Heart right ventricle (tissue), 16 donors: Measurements from ENCODE around the gene PSME2. TPM values are rescaled to one million over a fixed set of nuclear protein-coding genes. Genes with fewer than 3 reads are reported as not detected.
A peak's percentile ranks its signal among the peaks of the same experiment; 100 is the strongest.

Source experiments
- ATAC-seq, 8 donors: fragments of 200-7000 bp; cut with Tn5 transposase; one replicate each; pipeline ENCODE4 v1.9.1; 2020; ENCODE audit warnings: mild to moderate bottlenecking in 8 of 8, moderate library complexity in 8 of 8, moderate number of reproducible peaks in 1 of 8
- DNase-seq, 2 donors: peaks; one replicate each; pipeline ENCODE4 v3.0.0-alpha.2; 2020
- H3K27ac ChIP-seq, 10 donors: fragments of 200-600 bp; sonication (generic) in 2 of 10; one replicate each; pipeline versions ENCODE4 v1.5.0 to v1.8.0; 2020 to 2022; ENCODE audit warnings: mild to moderate bottlenecking in 3 of 10
- H3K27me3 ChIP-seq, 7 donors: fragments of 200-600 bp; one replicate each; pipeline ENCODE4 v1.8.0; 2021 to 2022; ENCODE audit warnings: mild to moderate bottlenecking in 2 of 7
- H3K36me3 ChIP-seq, 9 donors: fragments of 200-600 bp; sonication (generic) in 1 of 9; one replicate each; pipeline versions ENCODE4 v1.5.0 to v1.8.0; 2020 to 2022; ENCODE audit warnings: mild to moderate bottlenecking in 2 of 9
- H3K4me1 ChIP-seq, 9 donors: fragments of 200-600 bp; sonication (generic) in 1 of 9; one replicate each; pipeline versions ENCODE4 v1.5.0 to v1.8.0; 2020 to 2022; ENCODE audit warnings: mild to moderate bottlenecking in 4 of 9
- H3K4me3 ChIP-seq, 10 donors: fragments of 200-600 bp; sonication (generic) in 2 of 10; one replicate each; pipeline versions ENCODE4 v1.5.0 to v1.8.0; 2020 to 2022; ENCODE audit warnings: mild to moderate bottlenecking in 7 of 10, moderate library complexity in 2 of 10
- H3K9me3 ChIP-seq, 11 donors: fragments of 200-600 bp in 10 of 11; sonication (generic) in 2 of 11; one replicate each; pipeline versions ENCODE4 v1.5.0 to v1.8.0; 2013 to 2022; ENCODE audit warnings: mild to moderate bottlenecking in 2 of 11, control low read depth in 1 of 11, moderate library complexity in 1 of 11
- CTCF ChIP-seq, 9 donors: fragments of 200-600 bp; sonication (generic) in 2 of 9; IDR thresholded peaks; one replicate each; pipeline versions ENCODE4 v1.5.0 to v1.8.0; 2021 to 2022; ENCODE audit warnings: antibody characterized with exemption in 9 of 9, mild to moderate bottlenecking in 5 of 9, moderate library complexity in 1 of 9
- WGBS, 2 donors: extraction: QIAGEN DNeasy Blood & Tissue Kit; methylation state at CpG; one replicate each; pipeline ENCODE4 v1.1.7; 2013; ENCODE audit warnings: inconsistent platforms in 1 of 2; 5-methylcytosine and 5-hydroxymethylcytosine counted together
- intact Hi-C, 10 donors: fragments of 100-400 bp; cut with DNase I; formaldehyde crosslinking; loops; one replicate each; pipeline versions ENCODE4 v1.11.1 to v1.14.2; 2022
- polyA plus RNA-seq, 2 donors: library from polyadenylated mRNA; stranded (reverse); fragments of 200-250 nt; gene quantifications; one replicate each; pipeline ENCODE4 v1.2.3, GENCODE V29; 2013
- total RNA-seq, 10 donors: library from RNA; stranded (reverse); fragmentation: NEBNext Ultra II Directional in 3 of 10; extraction: Animal tissue kit (Norgen Biotek cat#: 25700) in 3 of 10; gene quantifications; one replicate each; pipeline versions ENCODE4 v1.2.1 to v1.2.4, GENCODE V29; 2021 to 2023
- donor health status: Arrhythmogenic right ventricular cardiomyopathy.
- donor health status: ischemic (EF 13 %, LVEDD 7.1; RV severe dilation, severe dysfunction).
- donor health status: healthy with polysubstance abuse.
- donor health status: DM: no; HTN: yes; CAD: no.
- donor health status: DM: no; HTN: no; CAD: no.
- donor health status: ischemic (EF 25% LVEDD 6.9; RV normal size, moderate dysfunction).
- donor health status: ischemic (EF 25% LVEDD 5.7; RV mildly dilated, moderate dysfunction).
- donor health status: healthy.
- donor health status: DM: yes; HTN: yes; CAD: no.
- donor health status: Ischemic cardiomyopathy.
- donor health status: ischemic (EF 35%, LVEDD 5.7; RV mildly dilated, moderate dysfunction).
- donor health status: nonischemic (EF 11% LVEDD 7.7; RV severe dilation, severe dysfunction).
- donor health status: DM: yes; HTN: yes; CAD: no.
- donor health status: PGD.
- donor health status: ischemic (EF 29% LVEDD 5.4; RV normal size, mild dysfunction).
- donor health status: nonischemic (EF 23%, LVEDD 6.1; RV moderate dilation, normal function).

Gene PSME2
- total and polyA plus RNA-seq, 12 donors, result 62.6 to 347 (median 85.5) TPM

- intact Hi-C loops, result no loop called here
- H3K4me1 ChIP-seq, result no peaks in the 10 kb centered on the region
- ATAC-seq (peak in 3 of 8 donors; percentile 8 to 41 (median 12)), DNase-seq (no peak)
- H3K9me3 ChIP-seq, result no peaks in the 10 kb centered on the region
- H3K36me3 ChIP-seq, result peaks cover 0 to 62% (median 43%) of the 10 kb centered on the region in 9 donors
- H3K27me3 ChIP-seq, result no peaks in the 10 kb centered on the region
- H3K27ac ChIP-seq, result peak overlapping the region in 1 of 10 donors; percentile 11
- H3K4me3 ChIP-seq, result no peak overlapping the region
- no peak for TF ChIP-seq CTCF (IDR thresholded peaks at IDR 0.05)
- 80 to 85% methylated on average over 9 of the region's 9 CpGs for WGBS, 2 donors
Measured at GRCh38 chr14:24123424-24124417, 22.7 kb downstream of the PSME2 start.

- H3K27ac ChIP-seq, result peak overlapping the region in 1 of 10 donors; percentile 11
- 69 to 80% methylated on average over 8 of the region's 8 CpGs for WGBS, 2 donors
- no peaks in the 10 kb centered on the region for H3K4me1 ChIP-seq
- no peak overlapping the region for H3K4me3 ChIP-seq
- no peaks in the 10 kb centered on the region for H3K9me3 ChIP-seq
- H3K27me3 ChIP-seq, result no peaks in the 10 kb centered on the region
- intact Hi-C loops, result no loop called here
- TF ChIP-seq CTCF (IDR thresholded peaks at IDR 0.05), result no peak
- peaks cover 0 to 70% (median 51%) of the 10 kb centered on the region in 9 donors for H3K36me3 ChIP-seq
- no peak for DNase-seq
- ATAC-seq, result peak in 3 of 8 donors; percentile 4 to 24 (median 21)
Measured at GRCh38 chr14:24122898-24123297, 23.5 kb downstream of the PSME2 start.

GRCh38 chr14:24122416-24122815, 24.0 kb downstream of the PSME2 start:
- 98 to 99% methylated on average over 4 of the region's 4 CpGs for WGBS, 2 donors
- ATAC-seq (peak in 1 of 8 donors; percentile 6), DNase-seq (no peak)
- H3K4me1 ChIP-seq, result no peaks in the 10 kb centered on the region
- H3K36me3 ChIP-seq, result peaks cover 0 to 75% (median 56%) of the 10 kb centered on the region in 9 donors
- no peak overlapping the region for H3K27ac ChIP-seq
- TF ChIP-seq CTCF (IDR thresholded peaks at IDR 0.05), result no peak
- H3K4me3 ChIP-seq, result no peak overlapping the region
- H3K27me3 ChIP-seq, result no peaks in the 10 kb centered on the region
- H3K9me3 ChIP-seq, result no peaks in the 10 kb centered on the region
- intact Hi-C loops, result no loop called here

- no peaks in the 10 kb centered on the region for H3K9me3 ChIP-seq
- no peak for TF ChIP-seq CTCF (IDR thresholded peaks at IDR 0.05)
Measured at GRCh38 chr14:24121210-24121609, 25.2 kb downstream of the PSME2 start.

More at GRCh38 chr14:24121210-24121609, 25.2 kb downstream of the PSME2 start:
- no peaks in the 10 kb centered on the region for H3K27me3 ChIP-seq
- H3K27ac ChIP-seq, result no peak overlapping the region
- H3K4me3 ChIP-seq, result no peak overlapping the region
- peaks cover 0 to 12% (median 5%) of the 10 kb centered on the region in 9 donors for H3K4me1 ChIP-seq
- WGBS, 2 donors, result 93 to 96% methylated on average over 8 of the region's 8 CpGs
- intact Hi-C loops, result no loop called here
- DNase-seq, result no peak
- ATAC-seq, result no peak
- peaks cover 0 to 84% (median 61%) of the 10 kb centered on the region in 9 donors for H3K36me3 ChIP-seq
